Keratinocyte (primary cell): ENCODE results near the gene AKR1A1. TPM values are rescaled to one million over a fixed set of nuclear protein-coding genes. Genes with fewer than 3 reads are reported as not detected.
"Not testable (repeated sequence)": the region's sequence is repeated elsewhere in the genome, so short reads cannot be mapped to it uniquely, and the experiment has no call there.

ENCODE experiments used
- DNase-seq: peaks from one replicate; pipeline ENCODE4 v3.0.0-alpha.2; 2011; ENCODE audit warnings: low read depth, missing footprints, low spot score
- FAIRE-seq: peaks from 2 replicates; lab custom pipeline; 2011; peaks lifted over from hg19 to GRCh38; lab: Jason Lieb, UNC
- H2AFZ ChIP-seq: 2 replicates; pipeline ENCODE4 v1.6.0; 2012; ENCODE audit warnings: low read length, control low read depth, inconsistent platforms; ENCODE audit not compliant: control insufficient read depth
- H3K27ac ChIP-seq: 2 replicates; pipeline ENCODE4 v1.5.1; 2011; ENCODE audit warnings: low read length; ENCODE audit not compliant: control insufficient read depth, insufficient read depth
- H3K27me3 ChIP-seq: 3 replicates; pipeline ENCODE4 v1.6.0; 2011; ENCODE audit warnings: low read length; ENCODE audit not compliant: control insufficient read depth, insufficient read depth; ENCODE audit errors: extremely low read depth
- H3K36me3 ChIP-seq, 2 experiments: 2 replicates in 1 of 2; 3 replicates in 1 of 2; pipeline ENCODE4 v1.5.1; 2011; ENCODE audit warnings: low read length in 2 of 2, mild to moderate bottlenecking in 1 of 2; ENCODE audit not compliant: control insufficient read depth in 2 of 2, insufficient read depth in 2 of 2; ENCODE audit errors: extremely low read depth in 1 of 2
- H3K4me1 ChIP-seq: 3 replicates; pipeline ENCODE4 v1.5.1; 2011; ENCODE audit warnings: low read length; ENCODE audit not compliant: control insufficient read depth, insufficient read depth; ENCODE audit errors: extremely low read depth
- H3K4me2 ChIP-seq: 3 replicates; pipeline ENCODE4 v1.6.0; 2011; ENCODE audit warnings: low read depth, low read length; ENCODE audit not compliant: control insufficient read depth, insufficient read depth; ENCODE audit errors: extremely low read depth
- H3K4me3 ChIP-seq, 3 experiments: fragments of 200-600 bp in 1 of 3; sonication (generic) in 1 of 3; 2 replicates in 2 of 3; 3 replicates in 1 of 3; pipeline ENCODE4 v1.5.1; 2011 to 2016; ENCODE audit warnings: low read length in 3 of 3, mild to moderate bottlenecking in 3 of 3, control low read depth in 2 of 3, inconsistent platforms in 1 of 3, low read depth in 1 of 3, mixed read lengths in 1 of 3, mixed run types in 1 of 3, moderate library complexity in 1 of 3; ENCODE audit not compliant: control insufficient read depth in 2 of 3, insufficient read depth in 2 of 3; ENCODE audit errors: extremely low read depth in 1 of 3
- H3K79me2 ChIP-seq: 2 replicates; pipeline ENCODE4 v1.6.0; 2012; ENCODE audit warnings: low read length; ENCODE audit not compliant: control insufficient read depth, insufficient read depth
- H3K9ac ChIP-seq: 3 replicates; pipeline ENCODE4 v1.6.0; 2011; ENCODE audit warnings: low read length; ENCODE audit not compliant: control insufficient read depth, insufficient read depth; ENCODE audit errors: extremely low read depth
- H3K9me1 ChIP-seq: 3 replicates; pipeline ENCODE4 v1.6.0; 2011; ENCODE audit warnings: low read length; ENCODE audit not compliant: control insufficient read depth, insufficient read depth; ENCODE audit errors: extremely low read depth
- H3K9me3 ChIP-seq: 2 replicates; pipeline ENCODE4 v1.5.1; 2012; ENCODE audit warnings: low read depth, low read length; ENCODE audit not compliant: control insufficient read depth
- H4K20me1 ChIP-seq: 3 replicates; pipeline ENCODE4 v1.6.0; 2011; ENCODE audit warnings: low read length; ENCODE audit not compliant: control insufficient read depth, insufficient read depth; ENCODE audit errors: extremely low read depth
- CTCF ChIP-seq, 3 experiments: IDR thresholded peaks in 1 of 3; conservative IDR thresholded peaks in 1 of 3; optimal IDR thresholded peaks in 1 of 3; 2 replicates in 2 of 3; 3 replicates in 1 of 3; pipeline versions ENCODE3 to v1.5.1; 2011; ENCODE audit warnings: low read length in 3 of 3, mild to moderate bottlenecking in 3 of 3, moderate library complexity in 2 of 3, control low read depth in 1 of 3, inconsistent platforms in 1 of 3; ENCODE audit not compliant: insufficient read depth in 2 of 3; ENCODE audit errors: extremely low read depth in 1 of 3
- EZH2 ChIP-seq: IDR thresholded peaks from one replicate; pipeline ENCODE4 v1.6.1; 2012; ENCODE audit warnings: inconsistent platforms, mild to moderate bottlenecking, low read length, moderate library complexity
- dilution Hi-C: fragments of 300-500 bp; cut with MboI; formaldehyde crosslinking; loops from one replicate; pipeline ENCODE4 v1.7.0; 2020; ENCODE audit warnings: low sequenced_read_pairs; ENCODE audit not compliant: extremely low pct_ligation_motif_present
- polyA plus RNA-seq, 5 experiments: library from polyadenylated mRNA; depleted of rRNA in 3 of 5; stranded (reverse) in 3 of 5; stranded (forward) in 1 of 5; unstranded in 1 of 5; fragments of >200 nt; gene quantifications; 1 replicate in 1 of 5; 2 replicates in 3 of 5; 3 replicates in 1 of 5; pipeline versions ENCODE4 v1.2.1 to v1.2.3, GENCODE V29; 2011 to 2012; ENCODE audit warnings: missing spikeins in 2 of 5, low read depth in 1 of 5, low replicate concordance in 1 of 5

AKR1A1 gene
- polyA plus RNA-seq, 1 donor (not counting 4 experiments of a cell fraction or from before 2014, with no cell fraction given): 107 TPM

DNA sequence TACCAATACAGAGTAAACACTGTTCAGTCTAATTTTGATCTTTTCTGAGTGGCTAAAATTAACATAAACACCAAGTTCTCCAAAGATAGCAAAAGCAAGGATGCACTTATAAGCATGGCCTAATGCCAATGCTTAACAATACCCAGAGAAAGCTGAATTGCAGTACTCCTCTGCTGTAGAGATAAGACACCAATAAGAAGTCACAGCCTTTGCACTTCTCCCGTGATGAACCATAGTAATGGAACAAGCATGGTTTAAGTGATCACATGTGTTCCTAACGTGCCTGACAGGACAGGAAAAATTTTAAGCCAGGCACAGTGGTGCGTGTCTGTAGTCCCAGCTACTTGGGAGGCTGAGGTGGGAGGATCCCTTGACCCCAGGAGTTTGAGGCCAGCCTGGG lies 34.6 kb upstream of the AKR1A1 start:
- Histone ChIP-seq H4K20me1 (peaks cover 27% of the 10 kb centered on the region), H3K27ac (no peak overlapping the region), H3K4me3 (no peak overlapping the region), H3K4me1 (peaks cover 19% of the 10 kb centered on the region), H3K27me3 (no peaks in the 10 kb centered on the region), H3K9me1 (no peaks in the 10 kb centered on the region), H2AFZ (no peak overlapping the region), H3K4me2 (no peak overlapping the region), H3K9ac (no peak overlapping the region), H3K36me3 (peaks cover 30 to 42% of the 10 kb centered on the region in 2 experiments), H3K79me2 (peaks cover 46% of the 10 kb centered on the region), H3K9me3 (no peaks in the 10 kb centered on the region)
- no peak for DNase-seq
- dilution Hi-C loops: no loop called here
- no peak for FAIRE-seq
- TF ChIP-seq EZH2 (no peak), CTCF (optimal IDR thresholded peaks at IDR 0.05 in 1 of 3, IDR thresholded peaks at IDR 0.05 in 1 of 3, conservative IDR thresholded peaks at IDR 0.05 in 1 of 3; ENCODE audit: extremely low read depth in 1 of 3, insufficient read depth in 2 of 3, low read length in 3 of 3) (no peak)

DNA sequence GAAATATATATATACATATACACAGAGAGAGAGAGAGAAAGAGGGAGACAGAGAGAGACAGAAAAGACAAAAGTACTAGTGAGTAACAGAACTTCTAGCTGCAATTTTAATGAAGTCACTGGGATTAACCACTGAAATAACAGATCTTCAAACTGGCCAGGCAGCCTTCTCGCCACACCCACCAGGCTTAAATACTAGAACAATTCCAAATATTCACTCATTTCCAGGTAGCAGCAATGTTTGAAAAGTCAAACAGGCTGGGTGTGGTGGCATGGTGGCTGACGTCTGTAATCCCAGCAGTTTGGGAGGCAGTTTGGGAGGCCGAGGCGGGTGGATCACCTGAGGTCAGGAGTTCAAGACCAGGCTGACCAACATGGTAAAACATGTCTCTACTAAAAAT lies 34.2 kb upstream of the AKR1A1 start:
- H3K79me2 ChIP-seq: peaks cover 50% of the 10 kb centered on the region
- FAIRE-seq: no peak

DNA sequence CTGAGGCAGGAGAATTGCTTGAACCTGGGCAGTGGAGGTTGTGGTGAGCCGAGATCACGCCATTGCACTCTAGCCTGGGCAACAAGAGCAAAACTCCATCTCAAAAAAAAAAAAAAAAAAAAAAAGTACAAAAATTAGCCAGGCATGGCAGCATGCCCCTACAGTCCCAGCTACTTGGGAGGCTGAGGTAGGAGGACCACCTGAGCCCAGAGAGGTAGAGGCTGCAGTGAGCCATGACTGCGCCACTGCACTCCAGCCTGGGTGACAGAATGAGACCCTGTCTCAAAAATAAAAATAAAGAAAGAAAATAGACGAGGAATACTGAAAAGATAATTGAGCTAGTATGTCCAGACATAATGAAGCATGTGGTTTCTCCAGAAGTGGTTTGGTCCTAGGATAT lies 32.3 kb upstream of the AKR1A1 start:
- Histone ChIP-seq H3K79me2 (peaks cover 53% of the 10 kb centered on the region), H4K20me1 (peaks cover 21% of the 10 kb centered on the region), H3K36me3 (peaks cover 21 to 33% of the 10 kb centered on the region in 2 experiments), H3K4me1 (peaks cover 28% of the 10 kb centered on the region)
- FAIRE-seq, H3K9me1 ChIP-seq, DNase-seq, H2AFZ ChIP-seq, dilution Hi-C loops, H3K9me3 ChIP-seq, H3K27ac ChIP-seq, H3K9ac ChIP-seq, H3K4me2 ChIP-seq, H3K27me3 ChIP-seq, H3K4me3 ChIP-seq: not testable (repeated sequence)

More for the DNA sequence above, 34.2 kb upstream of the AKR1A1 start:
- no peaks in the 10 kb centered on the region for H3K9me3 ChIP-seq
- H3K9ac ChIP-seq: no peak overlapping the region
- peaks cover 19% of the 10 kb centered on the region for H3K4me1 ChIP-seq
- H3K27me3 ChIP-seq: no peaks in the 10 kb centered on the region
- H3K9me1 ChIP-seq: no peaks in the 10 kb centered on the region
- peaks cover 27% of the 10 kb centered on the region for H4K20me1 ChIP-seq
- no peak for DNase-seq
- H3K4me2 ChIP-seq: no peak overlapping the region
- peaks cover 27 to 42% of the 10 kb centered on the region in 2 experiments for H3K36me3 ChIP-seq
- no peak for TF ChIP-seq EZH2
- TF ChIP-seq CTCF (optimal IDR thresholded peaks at IDR 0.05 in 1 of 3, IDR thresholded peaks at IDR 0.05 in 1 of 3, conservative IDR thresholded peaks at IDR 0.05 in 1 of 3; ENCODE audit: extremely low read depth in 1 of 3, insufficient read depth in 2 of 3, low read length in 3 of 3): no peak
- no peak overlapping the region for H2AFZ ChIP-seq
- no peak overlapping the region for H3K27ac ChIP-seq
- dilution Hi-C loops: no loop called here
- H3K4me3 ChIP-seq: no peak overlapping the region
